Measurements from ENCODE around the gene LCLAT1. TPM values are rescaled to one million over a fixed set of nuclear protein-coding genes. Genes with fewer than 3 reads are reported as not detected.
"Not testable (repeated sequence)": the region's sequence is repeated elsewhere in the genome, so short reads cannot be mapped to it uniquely, and the experiment has no call there.

The LCLAT1 gene
- polyA plus RNA-seq, 1 of the 3 experiments (the other 2 are of a cell fraction) = 6.9 TPM

DNA sequence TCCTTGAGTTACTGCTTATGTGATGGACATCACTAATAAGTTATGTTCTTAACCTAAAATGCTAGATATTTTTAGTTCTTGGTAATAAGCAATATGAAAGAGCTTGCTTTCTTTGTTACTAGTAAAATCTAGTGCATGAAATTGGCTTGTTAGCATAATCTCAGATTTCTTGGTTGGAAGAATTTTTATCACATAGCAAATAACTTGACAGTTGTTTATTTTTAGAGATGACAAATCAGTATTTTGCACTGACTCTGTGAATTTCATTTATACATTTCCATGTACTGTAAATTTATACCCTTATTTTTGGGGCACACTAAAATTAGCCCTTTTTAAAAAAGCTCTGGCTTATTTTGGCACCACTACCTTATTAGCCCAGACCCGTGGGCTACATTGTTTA, 45.6 kb downstream of the LCLAT1 start:
- H3K4me3 ChIP-seq (ENCODE audit: low read depth in 2 of 2, low read length in 1 of 2) = no peak overlapping the region
- peaks cover 3 to 20% of the 10 kb centered on the region in 2 experiments; a peak in 3 of 4 replicates for H3K4me1 ChIP-seq (ENCODE audit: control insufficient read depth in 1 of 2, insufficient read depth in 2 of 2, low read depth in 1 of 2, low read length in 1 of 2)
- 83% methylated on average over 1 of the region's 1 CpG for WGBS (ENCODE audit: low lambda C conversion rate)
- CTCF ChIA-PET = interaction anchor here (0.6 to 1.4 kb wide), 5 partner anchors 10 to 841 kb away, joined by 3 to 4 read pairs (median 3); no protein-coding TSS in a partner anchor
- H3K9ac ChIP-seq = no peak overlapping the region
- H3K4me2 ChIP-seq = no peak overlapping the region
- peaks cover 15% of the 10 kb centered on the region for H3K79me2 ChIP-seq (ENCODE audit: insufficient read depth)
- peaks cover 5% of the 10 kb centered on the region; the same call in 1 of the 2 replicates for H3K9me3 ChIP-seq
- no peak for TF ChIP-seq SMC3 (IDR thresholded peaks at IDR 0.05; ENCODE audit: low read depth, low read length)
- no peak for TF ChIP-seq GABPA (IDR thresholded peaks at IDR 0.05; ENCODE audit: low read depth)
- TF ChIP-seq CHD2 (IDR thresholded peaks at IDR 0.05; ENCODE audit: low read length, partially characterized antibody) = no peak
- H3K27ac ChIP-seq (ENCODE audit: low read depth in 2 of 2, low read length in 1 of 2) = no peak overlapping the region
- H3F3A ChIP-seq (replicated peaks; ENCODE audit: insufficient read depth) = no peaks in the 10 kb centered on the region
- H3K9me2 ChIP-seq = no peaks in the 10 kb centered on the region
- H2AFZ ChIP-seq (ENCODE audit: low read depth) = no peak overlapping the region
- peaks cover 0 to 5% of the 10 kb centered on the region in 2 experiments for H3K36me3 ChIP-seq (replicated peaks in 1 of 2; ENCODE audit: control insufficient read depth in 1 of 2, insufficient read depth in 2 of 2, low read length in 1 of 2)
- no peaks in the 10 kb centered on the region for H3K27me3 ChIP-seq (ENCODE audit: insufficient read depth)
- H4K20me1 ChIP-seq (ENCODE audit: insufficient read depth) = no peaks in the 10 kb centered on the region
- POLR2A ChIA-PET = no interaction called here
- no peak for DNase-seq

DNA sequence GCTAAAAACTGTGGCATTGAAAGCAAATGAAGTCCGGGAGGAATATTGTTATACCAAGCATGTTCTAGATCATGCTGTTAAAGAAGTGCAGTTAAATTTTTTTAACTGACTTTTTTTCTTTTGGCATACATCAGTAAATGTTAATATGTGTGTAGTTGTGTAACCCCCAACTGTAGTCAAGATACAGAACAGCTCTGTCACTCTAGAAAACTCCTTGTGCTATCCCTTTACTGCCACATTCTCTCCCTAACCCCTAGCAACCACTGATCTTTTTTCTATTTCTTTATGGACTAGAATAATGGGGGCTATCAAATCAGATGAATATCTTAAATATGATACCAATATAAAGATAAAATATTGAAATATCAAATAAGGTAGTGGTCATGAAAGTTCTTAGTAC, 46.4 kb downstream of the LCLAT1 start:
- no peak for DNase-seq
- CTCF ChIA-PET = no interaction called here
- Histone ChIP-seq H3K27me3 (ENCODE audit: insufficient read depth) (no peaks in the 10 kb centered on the region), H3K4me2 (no peak overlapping the region), H3K36me3 (replicated peaks in 1 of 2; ENCODE audit: control insufficient read depth in 1 of 2, insufficient read depth in 2 of 2, low read length in 1 of 2) (peaks cover 0 to 6% of the 10 kb centered on the region in 2 experiments), H3K79me2 (ENCODE audit: insufficient read depth) (peaks cover 15% of the 10 kb centered on the region), H3K27ac (ENCODE audit: low read depth in 2 of 2, low read length in 1 of 2) (no peak overlapping the region), H3F3A (replicated peaks; ENCODE audit: insufficient read depth) (no peaks in the 10 kb centered on the region), H2AFZ (ENCODE audit: low read depth) (no peak overlapping the region), H3K9me3 (peaks cover 7% of the 10 kb centered on the region; the same call in 1 of the 2 replicates), H3K4me3 (ENCODE audit: low read depth in 2 of 2, low read length in 1 of 2) (no peak overlapping the region), H3K9ac (no peak overlapping the region), H4K20me1 (ENCODE audit: insufficient read depth) (no peaks in the 10 kb centered on the region), H3K4me1 (ENCODE audit: control insufficient read depth in 1 of 2, insufficient read depth in 2 of 2, low read depth in 1 of 2, low read length in 1 of 2) (peaks cover 0 to 12% of the 10 kb centered on the region in 2 experiments; a peak in 2 of 4 replicates), H3K9me2 (no peaks in the 10 kb centered on the region)
- TF ChIP-seq NRF1 (IDR thresholded peaks at IDR 0.05; ENCODE audit: low read depth, low read length) (no peak), RFX5 (IDR thresholded peaks at IDR 0.05; ENCODE audit: low read length) (no peak), JUND (IDR thresholded peaks at IDR 0.05) (no peak), GATA2 (CRISPR knock-in tag; IDR thresholded peaks at IDR 0.05) (no peak), POLR2AphosphoS5 (IDR thresholded peaks at IDR 0.05; ENCODE audit: low read depth, low read length) (no peak), FOXM1 (IDR thresholded peaks at IDR 0.05; ENCODE audit: low read depth) (no peak), RXRA (IDR thresholded peaks at IDR 0.05; ENCODE audit: borderline replicate concordance, low read depth) (no peak), PBX3 (IDR thresholded peaks at IDR 0.05) (no peak), RAD21 (IDR thresholded peaks at IDR 0.05; ENCODE audit: low read length) (no peak), YY1 (IDR thresholded peaks at IDR 0.05; ENCODE audit: low read depth) (no peak), FOSL2 (IDR thresholded peaks at IDR 0.05; ENCODE audit: borderline replicate concordance, low read depth) (no peak), SMC3 (IDR thresholded peaks at IDR 0.05; ENCODE audit: low read depth, low read length) (no peak), MAX (IDR thresholded peaks at IDR 0.05; ENCODE audit: low read depth) (no peak)
- TF ChIP-seq, protein P1, sequence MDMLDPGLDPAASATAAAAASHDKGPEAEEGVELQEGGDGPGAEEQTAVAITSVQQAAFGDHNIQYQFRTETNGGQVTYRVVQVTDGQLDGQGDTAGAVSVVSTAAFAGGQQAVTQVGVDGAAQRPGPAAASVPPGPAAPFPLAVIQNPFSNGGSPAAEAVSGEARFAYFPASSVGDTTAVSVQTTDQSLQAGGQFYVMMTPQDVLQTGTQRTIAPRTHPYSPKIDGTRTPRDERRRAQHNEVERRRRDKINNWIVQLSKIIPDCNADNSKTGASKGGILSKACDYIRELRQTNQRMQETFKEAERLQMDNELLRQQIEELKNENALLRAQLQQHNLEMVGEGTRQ (IDR thresholded peaks at IDR 0.05; ENCODE audit: borderline replicate concordance, low read depth, low read length) = no peak
- TF ChIP-seq, protein P2, sequence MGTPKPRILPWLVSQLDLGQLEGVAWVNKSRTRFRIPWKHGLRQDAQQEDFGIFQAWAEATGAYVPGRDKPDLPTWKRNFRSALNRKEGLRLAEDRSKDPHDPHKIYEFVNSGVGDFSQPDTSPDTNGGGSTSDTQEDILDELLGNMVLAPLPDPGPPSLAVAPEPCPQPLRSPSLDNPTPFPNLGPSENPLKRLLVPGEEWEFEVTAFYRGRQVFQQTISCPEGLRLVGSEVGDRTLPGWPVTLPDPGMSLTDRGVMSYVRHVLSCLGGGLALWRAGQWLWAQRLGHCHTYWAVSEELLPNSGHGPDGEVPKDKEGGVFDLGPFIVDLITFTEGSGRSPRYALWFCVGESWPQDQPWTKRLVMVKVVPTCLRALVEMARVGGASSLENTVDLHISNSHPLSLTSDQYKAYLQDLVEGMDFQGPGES (IDR thresholded peaks at IDR 0.05; ENCODE audit: low read depth, low read length) = no peak
- TF ChIP-seq, protein P3, sequence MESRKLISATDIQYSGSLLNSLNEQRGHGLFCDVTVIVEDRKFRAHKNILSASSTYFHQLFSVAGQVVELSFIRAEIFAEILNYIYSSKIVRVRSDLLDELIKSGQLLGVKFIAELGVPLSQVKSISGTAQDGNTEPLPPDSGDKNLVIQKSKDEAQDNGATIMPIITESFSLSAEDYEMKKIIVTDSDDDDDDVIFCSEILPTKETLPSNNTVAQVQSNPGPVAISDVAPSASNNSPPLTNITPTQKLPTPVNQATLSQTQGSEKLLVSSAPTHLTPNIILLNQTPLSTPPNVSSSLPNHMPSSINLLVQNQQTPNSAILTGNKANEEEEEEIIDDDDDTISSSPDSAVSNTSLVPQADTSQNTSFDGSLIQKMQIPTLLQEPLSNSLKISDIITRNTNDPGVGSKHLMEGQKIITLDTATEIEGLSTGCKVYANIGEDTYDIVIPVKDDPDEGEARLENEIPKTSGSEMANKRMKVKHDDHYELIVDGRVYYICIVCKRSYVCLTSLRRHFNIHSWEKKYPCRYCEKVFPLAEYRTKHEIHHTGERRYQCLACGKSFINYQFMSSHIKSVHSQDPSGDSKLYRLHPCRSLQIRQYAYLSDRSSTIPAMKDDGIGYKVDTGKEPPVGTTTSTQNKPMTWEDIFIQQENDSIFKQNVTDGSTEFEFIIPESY (IDR thresholded peaks at IDR 0.05; ENCODE audit: borderline replicate concordance, low read depth) = no peak
- WGBS (ENCODE audit: low lambda C conversion rate) = 96% methylated on average over 1 of the region's 1 CpG
- POLR2A ChIA-PET = no interaction called here

DNA sequence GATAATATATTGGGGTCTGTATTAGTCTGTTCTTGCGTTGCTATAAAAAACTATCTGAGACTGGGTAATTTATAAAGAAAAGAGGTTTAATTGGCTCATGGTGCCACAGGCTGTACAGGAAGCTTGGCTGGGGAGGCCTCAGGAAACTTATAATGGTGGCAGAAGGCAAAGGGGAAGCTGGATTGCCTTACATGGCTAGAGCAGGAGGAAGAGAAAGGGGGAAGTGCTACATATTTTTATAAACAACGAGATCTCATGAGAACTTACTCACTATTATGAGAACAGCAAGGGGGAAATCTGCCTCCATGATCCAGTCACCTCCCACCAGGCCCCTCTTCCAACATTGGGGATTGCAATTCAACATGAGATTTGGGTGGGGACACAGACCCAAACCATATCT, 48.9 kb downstream of the LCLAT1 start:
- 99% methylated on average over 2 of the region's 2 CpGs for WGBS (ENCODE audit: low lambda C conversion rate)
- DNase-seq = not testable (repeated sequence)

More for the DNA sequence above, 48.9 kb downstream of the LCLAT1 start:
- CTCF ChIA-PET; H3K9ac ChIP-seq; H3F3A ChIP-seq (replicated peaks; ENCODE audit: insufficient read depth); H3K27ac ChIP-seq (ENCODE audit: low read depth in 2 of 2, low read length in 1 of 2); H2AFZ ChIP-seq (ENCODE audit: low read depth); H3K4me1 ChIP-seq (ENCODE audit: control insufficient read depth in 1 of 2, insufficient read depth in 2 of 2, low read depth in 1 of 2, low read length in 1 of 2); POLR2A ChIA-PET; H3K9me2 ChIP-seq; H3K4me3 ChIP-seq (ENCODE audit: low read depth in 2 of 2, low read length in 1 of 2); H4K20me1 ChIP-seq (ENCODE audit: insufficient read depth); H3K4me2 ChIP-seq; H3K27me3 ChIP-seq (ENCODE audit: insufficient read depth): not testable (repeated sequence)
- Histone ChIP-seq H3K79me2 (ENCODE audit: insufficient read depth) (peaks cover 15% of the 10 kb centered on the region), H3K9me3 (peaks cover 19% of the 10 kb centered on the region), H3K36me3 (replicated peaks in 1 of 2; ENCODE audit: control insufficient read depth in 1 of 2, insufficient read depth in 2 of 2, low read length in 1 of 2) (peaks cover 0 to 18% of the 10 kb centered on the region in 2 experiments)
